ENCODE measurements around the gene SAMD13.

SAMD13 gene

DNA sequence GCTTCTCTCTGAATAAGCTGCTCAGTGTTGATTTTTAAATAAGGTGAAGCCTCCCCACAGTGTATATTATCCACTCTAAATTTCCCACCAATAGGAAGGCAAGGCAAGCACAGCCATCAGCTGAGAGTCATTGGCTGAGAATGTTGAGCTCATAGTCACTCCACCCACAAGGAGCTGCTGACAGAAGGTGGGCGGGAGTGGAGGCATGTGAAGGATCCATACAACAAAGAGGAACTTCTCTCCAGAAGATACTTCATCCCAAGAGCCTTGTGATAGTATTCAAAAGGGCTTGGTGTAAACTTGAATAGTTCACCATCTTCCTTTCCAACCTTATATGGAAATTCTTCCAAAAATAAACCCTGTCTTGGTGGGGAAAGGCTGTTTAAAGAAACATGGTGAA is 42.8 kb downstream of the SAMD13 start:
- no peaks in the 10 kb centered on the region for H3K9me3 Mint-ChIP-seq
- no peaks in the 10 kb centered on the region for H3K36me3 Mint-ChIP-seq
- H3K27ac Mint-ChIP-seq, result no peak overlapping the region
- no peaks in the 10 kb centered on the region for H3K4me1 Mint-ChIP-seq
- CTCF ChIA-PET, result no interaction called here
- DNase-seq, result no peak
- H3K4me3 Mint-ChIP-seq, result no peak overlapping the region
- no peaks in the 10 kb centered on the region for H3K27me3 Mint-ChIP-seq

DNA sequence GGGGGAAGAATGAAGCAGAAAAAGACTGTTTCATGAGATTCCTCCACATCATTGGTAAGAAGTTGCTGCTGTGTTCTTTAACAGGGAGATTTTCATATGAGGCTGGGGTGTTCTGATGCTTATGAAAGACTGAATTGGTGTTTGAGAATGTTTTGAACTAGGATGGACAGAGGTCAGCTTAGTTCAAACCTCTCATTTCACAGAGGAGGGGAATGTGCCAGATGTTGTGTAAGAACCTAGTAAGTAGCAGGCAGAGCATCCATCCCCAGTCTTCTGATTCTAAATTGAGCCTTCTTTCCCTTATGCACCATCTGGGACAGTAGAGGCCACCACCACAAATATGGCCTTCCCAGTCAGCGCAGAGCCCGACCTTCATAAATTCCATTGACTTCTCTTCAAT is 43.7 kb downstream of the SAMD13 start:
- DNase-seq, result no peak
- no peak overlapping the region for H3K27ac Mint-ChIP-seq
- no peak overlapping the region for H3K4me3 Mint-ChIP-seq
- H3K9me3 Mint-ChIP-seq, result no peaks in the 10 kb centered on the region
- CTCF ChIA-PET, result no interaction called here
- no peaks in the 10 kb centered on the region for H3K27me3 Mint-ChIP-seq
- no peaks in the 10 kb centered on the region for H3K36me3 Mint-ChIP-seq
- H3K4me1 Mint-ChIP-seq, result no peaks in the 10 kb centered on the region

DNA sequence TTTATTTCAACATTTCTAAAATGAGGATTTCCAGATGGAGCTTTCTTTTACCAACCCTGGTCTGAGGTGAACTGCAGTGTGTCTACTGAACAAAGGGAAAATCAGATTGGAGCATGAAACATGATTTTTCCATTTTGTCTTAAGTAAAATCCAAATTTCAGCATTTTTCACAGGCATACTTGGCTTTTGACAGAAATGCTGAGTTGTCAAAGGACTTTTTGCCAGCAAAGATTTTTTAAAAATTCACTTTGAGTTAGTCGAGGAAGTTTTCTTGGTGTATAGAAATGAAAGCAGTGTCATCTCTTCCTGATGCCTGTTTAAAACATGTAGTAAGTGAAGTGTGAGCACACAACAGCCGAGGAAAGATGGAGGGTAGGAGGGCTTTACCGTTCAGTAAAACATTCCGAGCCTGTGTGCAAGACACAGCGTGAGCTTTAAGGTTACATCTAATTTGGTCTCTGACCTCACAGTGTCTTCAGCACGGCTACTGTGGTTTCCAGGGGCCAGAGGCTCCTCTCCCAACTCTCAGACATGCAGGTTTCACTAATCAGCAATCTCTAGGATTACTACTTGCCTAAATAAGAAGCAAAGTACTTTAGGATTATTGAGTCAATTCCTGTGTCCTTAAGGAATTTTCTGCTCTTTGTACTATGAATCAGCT is 45.9 kb downstream of the SAMD13 start:
- CTCF ChIA-PET, result no interaction called here

DNA sequence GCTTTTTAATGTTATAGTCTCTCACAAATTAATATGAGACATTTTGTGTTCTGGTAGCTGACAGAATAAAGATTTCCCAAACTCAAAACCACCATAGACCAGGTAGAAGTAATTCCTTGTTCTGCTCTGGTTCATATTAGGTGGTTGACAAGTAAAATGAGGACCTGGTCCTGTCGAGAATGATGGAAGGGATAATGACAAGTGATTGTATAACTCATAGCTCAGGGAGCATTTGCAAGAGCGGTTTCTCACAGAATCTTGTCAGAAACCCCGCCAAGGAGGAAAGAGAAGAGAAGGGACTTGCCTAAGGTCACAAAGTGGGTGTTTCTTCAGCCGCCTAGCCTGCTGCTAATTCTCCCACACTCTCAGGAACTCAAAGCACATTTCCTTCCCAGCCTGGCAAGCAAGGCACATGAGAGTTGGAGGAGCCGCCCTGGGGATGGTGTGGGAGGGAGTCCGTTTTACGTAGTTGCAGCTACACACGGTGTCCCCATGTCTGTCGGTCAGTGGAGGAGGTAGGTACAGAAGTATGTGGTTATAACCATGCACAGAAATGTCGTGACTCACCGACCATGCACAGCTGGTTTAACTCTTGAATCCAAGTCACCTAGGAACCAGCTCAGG is 46.5 kb downstream of the SAMD13 start:
- no peaks in the 10 kb centered on the region for H3K4me1 Mint-ChIP-seq
- no peaks in the 10 kb centered on the region for H3K9me3 Mint-ChIP-seq
- H3K36me3 Mint-ChIP-seq, result no peaks in the 10 kb centered on the region
- no peak overlapping the region for H3K27ac Mint-ChIP-seq
- no peak overlapping the region for H3K4me3 Mint-ChIP-seq
- CTCF ChIA-PET, result no interaction called here
- H3K27me3 Mint-ChIP-seq, result no peaks in the 10 kb centered on the region
- DNase-seq, result no peak

More for the DNA sequence above, 45.9 kb downstream of the SAMD13 start:
- Mint-ChIP-seq H3K4me1 (no peaks in the 10 kb centered on the region), H3K27me3 (no peaks in the 10 kb centered on the region), H3K27ac (no peak overlapping the region), H3K9me3 (no peaks in the 10 kb centered on the region), H3K36me3 (no peaks in the 10 kb centered on the region), H3K4me3 (no peak overlapping the region)
- no peak for DNase-seq

DNA sequence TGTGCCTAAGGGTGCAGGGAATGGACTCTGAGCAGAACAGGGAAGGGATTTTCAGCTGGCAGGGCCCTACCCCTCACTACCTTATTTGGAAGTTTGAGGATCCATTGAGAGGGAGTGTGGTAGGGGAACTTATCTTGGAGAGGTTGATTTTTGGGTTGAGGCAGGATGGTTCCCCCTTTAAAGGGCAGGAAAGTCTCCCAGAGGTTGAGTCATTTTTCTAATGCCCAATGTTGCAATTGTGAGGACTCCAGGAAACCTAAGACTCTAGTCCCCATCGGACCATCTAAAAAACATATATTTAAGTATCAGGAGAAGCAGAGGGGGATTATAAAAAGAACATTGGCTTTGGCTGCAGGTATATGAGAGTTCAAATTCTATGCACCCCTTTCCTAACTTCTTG is 47.3 kb downstream of the SAMD13 start:
- Mint-ChIP-seq H3K27ac (no peak overlapping the region), H3K4me1 (no peaks in the 10 kb centered on the region), H3K27me3 (no peaks in the 10 kb centered on the region), H3K9me3 (no peaks in the 10 kb centered on the region), H3K36me3 (no peaks in the 10 kb centered on the region), H3K4me3 (no peak overlapping the region)
- no peak for DNase-seq
- CTCF ChIA-PET, result no interaction called here

DNA sequence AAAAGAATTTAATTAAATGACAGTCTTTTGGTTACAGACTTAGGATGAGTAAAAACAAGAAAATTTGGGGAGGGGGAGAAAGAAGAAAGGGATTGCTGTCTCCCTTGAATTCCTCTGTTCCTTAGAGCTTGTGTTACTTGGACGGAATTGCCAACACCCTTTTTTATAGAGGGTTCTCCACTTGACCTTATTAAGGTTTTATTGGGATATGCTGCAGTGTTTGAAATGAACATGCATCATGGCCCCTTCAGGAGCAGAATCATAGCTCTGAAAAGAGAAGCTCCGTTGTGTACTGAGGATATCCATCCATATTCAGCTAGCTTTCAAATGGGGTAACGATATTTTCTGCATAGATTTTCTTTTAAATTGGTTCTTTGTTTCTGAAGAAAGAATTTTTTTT is 48.6 kb downstream of the SAMD13 start:
- CTCF ChIA-PET, result no interaction called here
- Mint-ChIP-seq H3K36me3 (no peaks in the 10 kb centered on the region), H3K27ac (no peak overlapping the region), H3K9me3 (no peaks in the 10 kb centered on the region), H3K4me3 (no peak overlapping the region), H3K27me3 (no peaks in the 10 kb centered on the region), H3K4me1 (no peaks in the 10 kb centered on the region)
- DNase-seq, result no peak

DNA sequence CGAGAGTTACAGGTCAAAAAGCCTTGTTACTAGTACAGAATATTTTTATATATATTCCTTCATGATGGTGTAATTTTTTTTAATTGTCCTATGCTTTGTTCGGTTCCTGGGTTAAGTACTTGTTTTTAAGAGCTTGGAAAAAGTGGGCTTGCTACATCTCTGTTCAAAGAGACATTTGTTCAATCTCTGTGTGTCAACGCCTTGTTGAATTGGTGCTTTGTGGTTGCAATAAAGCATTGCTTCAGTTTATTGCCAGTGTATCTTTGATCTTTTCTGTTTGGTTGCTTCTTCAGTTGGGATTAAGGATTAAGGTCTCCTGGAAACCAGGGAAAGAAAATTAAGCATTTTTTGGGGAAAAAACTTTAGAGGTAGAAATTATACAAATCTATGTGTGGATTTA is 49.0 kb downstream of the SAMD13 start:
- H3K27ac Mint-ChIP-seq, result no peak overlapping the region
- DNase-seq, result no peak
- H3K4me1 Mint-ChIP-seq, result no peaks in the 10 kb centered on the region
- no peaks in the 10 kb centered on the region for H3K36me3 Mint-ChIP-seq
- no peak overlapping the region for H3K4me3 Mint-ChIP-seq
- no peaks in the 10 kb centered on the region for H3K9me3 Mint-ChIP-seq
- CTCF ChIA-PET, result no interaction called here
- no peaks in the 10 kb centered on the region for H3K27me3 Mint-ChIP-seq

DNA sequence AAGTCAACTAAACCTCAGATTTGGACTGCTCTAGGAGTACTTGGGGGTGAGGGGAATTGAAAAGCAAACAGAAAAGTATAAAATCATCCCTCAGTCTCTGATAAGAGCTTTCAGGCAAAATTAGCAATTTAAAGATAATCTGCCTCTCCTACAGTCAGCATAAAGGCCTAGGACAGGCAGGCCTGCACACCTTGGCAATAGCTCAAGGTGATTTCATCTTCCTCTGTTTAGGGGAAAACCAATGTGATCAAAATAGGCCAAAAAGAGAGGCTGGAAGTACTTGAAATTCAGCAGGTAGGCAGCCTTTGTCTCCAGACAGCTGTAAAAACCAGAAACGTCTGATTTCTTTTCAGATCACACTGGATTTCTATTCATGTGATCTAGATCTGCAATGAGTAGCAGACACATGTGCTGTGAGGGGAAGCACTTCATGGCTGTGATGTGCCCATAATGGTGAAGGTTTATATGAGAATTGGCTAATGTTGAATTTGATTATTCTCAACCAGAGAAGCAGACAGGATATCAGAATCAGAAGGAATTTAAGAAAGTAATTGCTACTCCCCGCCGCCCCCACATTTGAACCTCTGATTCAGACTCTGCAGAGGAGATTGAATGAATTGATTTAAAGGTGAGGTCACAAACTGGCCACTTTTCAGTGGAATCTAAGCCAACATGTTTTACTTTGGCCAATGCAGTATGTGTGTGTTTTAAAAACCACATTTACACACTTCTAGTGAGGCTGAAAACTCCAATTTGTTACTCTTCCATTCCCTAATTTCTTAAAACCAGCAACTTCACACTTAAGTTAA is 51.0 kb downstream of the SAMD13 start:
- no peaks in the 10 kb centered on the region for H3K27me3 Mint-ChIP-seq
- H3K4me1 Mint-ChIP-seq, result no peaks in the 10 kb centered on the region
- DNase-seq, result no peak
- H3K27ac Mint-ChIP-seq, result no peak overlapping the region
- no peaks in the 10 kb centered on the region for H3K36me3 Mint-ChIP-seq
- CTCF ChIA-PET, result no interaction called here
- no peak overlapping the region for H3K4me3 Mint-ChIP-seq
- no peaks in the 10 kb centered on the region for H3K9me3 Mint-ChIP-seq

DNA sequence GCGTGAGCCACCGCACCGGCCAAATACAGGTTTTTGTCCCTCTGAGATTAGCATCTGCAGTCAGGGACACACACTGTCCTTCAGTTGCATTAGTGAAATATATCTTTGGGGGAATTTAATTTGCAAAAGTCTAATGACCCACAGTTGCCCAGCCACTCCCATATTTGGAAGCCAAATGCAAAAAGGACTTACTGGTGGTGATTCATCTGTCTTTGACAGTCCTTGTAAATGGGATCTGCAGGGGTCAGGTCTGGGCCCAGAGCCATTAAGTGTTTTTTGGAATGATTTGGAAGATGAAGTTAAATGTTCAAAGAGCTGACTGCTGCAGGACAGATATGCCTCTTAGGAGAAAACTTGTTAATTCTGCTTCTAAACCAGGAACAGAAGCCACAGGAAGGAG is 52.2 kb downstream of the SAMD13 start:
- Mint-ChIP-seq H3K27ac (no peak overlapping the region), H3K4me3 (no peak overlapping the region), H3K9me3 (no peaks in the 10 kb centered on the region), H3K4me1 (no peaks in the 10 kb centered on the region), H3K36me3 (no peaks in the 10 kb centered on the region), H3K27me3 (no peaks in the 10 kb centered on the region)
- DNase-seq, result no peak
- CTCF ChIA-PET, result no interaction called here

DNA sequence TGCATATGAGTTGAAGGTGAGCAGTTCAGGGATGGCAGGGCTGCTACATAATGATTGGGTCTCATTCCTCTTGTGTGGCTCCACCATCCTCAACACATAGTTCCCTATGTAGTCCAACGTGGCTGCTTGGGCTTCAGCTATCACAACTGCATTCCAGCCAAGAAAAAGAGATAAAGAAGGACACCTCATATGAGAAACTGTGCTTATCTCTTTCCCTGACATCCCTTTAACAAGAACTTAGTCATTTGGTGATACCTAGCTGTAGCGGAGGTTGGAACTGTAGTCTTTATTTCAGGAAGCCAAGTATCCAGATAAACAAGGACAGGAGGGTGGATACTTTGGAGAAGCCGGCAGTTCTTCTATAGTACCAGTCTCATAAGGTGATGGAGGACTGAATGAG is 54.0 kb downstream of the SAMD13 start:
- Mint-ChIP-seq H3K4me3 (no peak overlapping the region), H3K4me1 (no peaks in the 10 kb centered on the region), H3K9me3 (no peaks in the 10 kb centered on the region), H3K27me3 (no peaks in the 10 kb centered on the region), H3K27ac (no peak overlapping the region), H3K36me3 (no peaks in the 10 kb centered on the region)
- DNase-seq, result no peak
- CTCF ChIA-PET, result no interaction called here

DNA sequence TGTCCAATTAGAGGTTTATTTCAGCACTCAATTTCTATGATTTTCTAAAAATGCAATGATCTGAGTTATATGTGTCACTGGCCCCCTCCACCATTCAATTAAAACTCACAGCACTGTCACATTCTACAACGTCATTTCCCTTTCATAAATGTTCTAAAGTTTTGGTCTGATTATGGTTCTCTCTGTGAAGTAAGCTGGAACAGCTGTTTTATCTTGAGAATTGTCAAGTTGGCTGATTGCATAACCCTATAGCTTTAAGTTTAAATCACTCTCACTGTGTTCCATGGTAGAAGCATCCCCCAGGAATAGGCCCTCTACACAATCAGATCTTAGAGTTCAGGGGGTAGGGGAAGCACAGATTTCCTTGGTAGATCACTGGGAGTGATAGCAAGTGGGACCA is 55.4 kb downstream of the SAMD13 start:
- Mint-ChIP-seq H3K27me3 (peaks cover 2% of the 10 kb centered on the region), H3K4me1 (no peaks in the 10 kb centered on the region), H3K27ac (no peak overlapping the region), H3K4me3 (no peak overlapping the region), H3K36me3 (no peaks in the 10 kb centered on the region), H3K9me3 (no peaks in the 10 kb centered on the region)
- CTCF ChIA-PET, result no interaction called here
- DNase-seq, result no peak

DNA sequence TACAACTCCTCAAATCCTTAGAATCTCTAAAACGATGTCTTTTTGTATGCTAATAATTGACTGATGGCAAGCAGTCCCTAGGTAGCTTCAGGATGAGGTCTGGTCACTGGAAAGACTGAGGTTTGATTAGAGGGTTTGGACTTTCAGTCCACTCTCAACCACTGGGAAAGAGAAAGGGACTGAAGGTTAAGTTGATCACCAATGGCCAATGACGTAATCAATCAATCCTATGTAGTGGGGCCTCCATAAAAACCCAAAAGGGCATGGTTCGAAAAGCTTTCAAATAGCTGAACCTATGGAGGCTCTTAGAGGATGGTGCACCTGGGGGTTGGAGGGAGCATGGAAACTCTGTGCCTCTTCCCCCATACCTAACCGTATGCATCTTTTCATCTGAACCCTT is 57.2 kb downstream of the SAMD13 start:
- CTCF ChIA-PET, result interaction anchor here (0.8 kb wide), 1 partner anchor 586 kb away, joined by 3 read pairs; no protein-coding TSS in a partner anchor
- H3K4me3 Mint-ChIP-seq, result no peak overlapping the region
- H3K36me3 Mint-ChIP-seq, result no peaks in the 10 kb centered on the region
- no peak for DNase-seq
- H3K9me3 Mint-ChIP-seq, result no peaks in the 10 kb centered on the region
- H3K4me1 Mint-ChIP-seq, result no peaks in the 10 kb centered on the region
- no peak overlapping the region for H3K27ac Mint-ChIP-seq
- peaks cover 3% of the 10 kb centered on the region for H3K27me3 Mint-ChIP-seq

DNA sequence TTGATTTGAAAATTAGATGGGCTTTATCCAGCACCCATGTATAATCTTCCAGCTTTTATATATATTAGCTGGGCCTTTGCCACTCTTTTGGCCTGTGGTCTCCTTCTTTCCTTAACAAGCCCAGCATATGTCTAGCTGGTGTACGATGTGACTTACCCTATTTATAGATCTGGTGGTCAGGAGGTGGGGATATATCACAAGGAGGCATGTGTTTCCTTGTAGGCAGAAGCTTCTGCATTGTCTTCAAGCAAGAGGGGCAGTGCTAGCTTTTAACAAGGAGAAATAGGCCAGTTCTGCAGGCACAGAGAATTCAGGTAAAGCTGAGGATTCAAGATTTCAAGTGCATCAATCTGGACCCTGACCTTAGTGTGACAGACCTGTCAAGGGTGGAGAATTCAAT is 58.8 kb downstream of the SAMD13 start:
- H3K36me3 Mint-ChIP-seq, result no peaks in the 10 kb centered on the region
- H3K9me3 Mint-ChIP-seq, result no peaks in the 10 kb centered on the region
- CTCF ChIA-PET, result no interaction called here
- H3K27me3 Mint-ChIP-seq, result peaks cover 3% of the 10 kb centered on the region
- no peak overlapping the region for H3K27ac Mint-ChIP-seq
- no peaks in the 10 kb centered on the region for H3K4me1 Mint-ChIP-seq
- no peak overlapping the region for H3K4me3 Mint-ChIP-seq
- no peak for DNase-seq

DNA sequence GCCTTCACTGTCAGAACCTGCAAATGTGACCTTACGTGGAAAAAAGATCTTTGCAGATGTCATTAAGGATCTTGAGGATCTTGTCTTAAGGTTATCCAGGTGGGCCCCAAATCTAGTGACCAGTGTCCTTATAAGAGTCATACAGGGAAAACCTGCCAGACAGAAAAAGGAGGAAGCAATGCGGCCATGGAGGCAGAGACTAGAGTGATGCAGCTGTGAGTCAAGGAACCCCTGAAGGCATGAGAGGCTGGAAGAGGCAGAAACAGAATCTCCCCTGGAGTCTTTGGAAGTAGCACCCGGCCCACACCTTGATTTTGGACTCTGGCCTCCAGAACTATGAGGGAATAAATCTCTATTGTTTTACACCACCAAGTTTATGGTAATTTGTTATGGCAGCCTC is 60.3 kb downstream of the SAMD13 start:
- Mint-ChIP-seq H3K4me3 (no peak overlapping the region), H3K27me3 (peaks cover 3% of the 10 kb centered on the region), H3K4me1 (no peaks in the 10 kb centered on the region), H3K36me3 (no peaks in the 10 kb centered on the region), H3K9me3 (no peaks in the 10 kb centered on the region), H3K27ac (no peak overlapping the region)
- CTCF ChIA-PET, result no interaction called here
- no peak for DNase-seq

DNA sequence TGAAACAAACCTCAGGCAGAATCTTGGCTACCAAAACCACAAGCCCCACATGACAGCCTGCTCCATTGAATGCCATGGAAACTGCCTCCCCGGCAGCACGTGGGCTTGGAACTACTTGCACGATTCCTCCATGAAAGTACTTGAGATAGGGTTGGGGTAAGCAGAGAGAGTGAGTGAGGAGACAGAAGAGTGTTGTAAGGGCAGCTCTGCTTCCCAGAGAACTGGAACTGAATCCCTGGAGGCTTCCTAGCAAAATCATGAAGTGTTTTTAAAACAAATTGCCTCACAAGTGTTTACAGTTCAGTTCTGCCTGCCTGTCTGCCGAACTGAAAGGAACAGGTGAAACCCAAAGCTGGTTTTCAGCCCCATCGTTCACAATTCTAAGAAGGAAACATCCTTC is 61.5 kb downstream of the SAMD13 start:
- H3K36me3 Mint-ChIP-seq, result no peaks in the 10 kb centered on the region
- H3K27me3 Mint-ChIP-seq, result peaks cover 3% of the 10 kb centered on the region
- no peak overlapping the region for H3K27ac Mint-ChIP-seq
- no peaks in the 10 kb centered on the region for H3K9me3 Mint-ChIP-seq
- no peaks in the 10 kb centered on the region for H3K4me1 Mint-ChIP-seq
- CTCF ChIA-PET, result no interaction called here
- no peak for DNase-seq
- H3K4me3 Mint-ChIP-seq, result no peak overlapping the region
